Measurements from ENCODE around the gene NUBP2.

NUBP2 gene

GRCh38 chr16:1784977-1785845 is 2.5 kb downstream of the NUBP2 start:
- peaks cover 26% of the 10 kb centered on the region for H3K4me1 Mint-ChIP-seq
- ATAC-seq (no peak), DNase-seq (ENCODE audit: low spot score in 2 of 2) (no peak)
- peak overlapping the region; percentile 38 for H3K4me3 Mint-ChIP-seq
- no peaks in the 10 kb centered on the region for H3K9me3 Mint-ChIP-seq
- H3K27ac Mint-ChIP-seq, result peak overlapping the region; percentile 10
- peaks cover 46% of the 10 kb centered on the region for H3K36me3 Mint-ChIP-seq

GRCh38 chr16:1785846-1786170 is 3.0 kb downstream of the NUBP2 start:
- no peak for ATAC-seq
- H3K4me3 Mint-ChIP-seq, result no peak overlapping the region
- peaks cover 26% of the 10 kb centered on the region for H3K4me1 Mint-ChIP-seq
- H3K27ac Mint-ChIP-seq, result no peak overlapping the region
- H3K36me3 Mint-ChIP-seq, result peaks cover 44% of the 10 kb centered on the region
- peak in 1 of 2 donors; percentile 47 for DNase-seq (ENCODE audit: low spot score in 2 of 2)
- H3K9me3 Mint-ChIP-seq, result no peaks in the 10 kb centered on the region

- no peak for DNase-seq (ENCODE audit: low spot score in 2 of 2)
- H3K4me1 Mint-ChIP-seq, result peaks cover 20% of the 10 kb centered on the region
- no peak for ATAC-seq
- no peak overlapping the region for H3K27ac Mint-ChIP-seq
- no peak overlapping the region for H3K4me3 Mint-ChIP-seq
- H3K36me3 Mint-ChIP-seq, result peaks cover 39% of the 10 kb centered on the region
- H3K9me3 Mint-ChIP-seq, result no peaks in the 10 kb centered on the region
Measured at GRCh38 chr16:1786242-1787055, 3.7 kb downstream of the NUBP2 start.

- Mint-ChIP-seq H3K9me3 (no peaks in the 10 kb centered on the region), H3K27ac (no peak overlapping the region)
- ATAC-seq, result no peak
Measured at GRCh38 chr16:1787056-1787321, 4.2 kb downstream of the NUBP2 start.

GRCh38 chr16:1787322-1788094 is 4.7 kb downstream of the NUBP2 start:
- peaks cover 15% of the 10 kb centered on the region for H3K4me1 Mint-ChIP-seq
- DNase-seq (ENCODE audit: low spot score in 2 of 2), result no peak
- H3K27ac Mint-ChIP-seq, result no peak overlapping the region
- H3K9me3 Mint-ChIP-seq, result no peaks in the 10 kb centered on the region
- ATAC-seq, result no peak
- no peak overlapping the region for H3K4me3 Mint-ChIP-seq
- H3K36me3 Mint-ChIP-seq, result peaks cover 28% of the 10 kb centered on the region

More at GRCh38 chr16:1787056-1787321, 4.2 kb downstream of the NUBP2 start:
- Mint-ChIP-seq H3K4me1 (peaks cover 15% of the 10 kb centered on the region), H3K4me3 (no peak overlapping the region), H3K36me3 (peaks cover 33% of the 10 kb centered on the region)
- DNase-seq (ENCODE audit: low spot score in 2 of 2), result no peak

GRCh38 chr16:1788095-1788707 is 5.4 kb downstream of the NUBP2 start:
- Mint-ChIP-seq H3K4me1 (peaks cover 15% of the 10 kb centered on the region), H3K36me3 (peaks cover 24% of the 10 kb centered on the region), H3K27ac (no peak overlapping the region), H3K4me3 (no peak overlapping the region), H3K9me3 (no peaks in the 10 kb centered on the region)
- ATAC-seq, result no peak
- DNase-seq (ENCODE audit: low spot score in 2 of 2), result no peak

GRCh38 chr16:1788708-1789100 is 5.9 kb downstream of the NUBP2 start:
- DNase-seq (ENCODE audit: low spot score in 2 of 2), result no peak
- Mint-ChIP-seq H3K36me3 (peaks cover 24% of the 10 kb centered on the region), H3K9me3 (no peaks in the 10 kb centered on the region), H3K4me1 (peaks cover 15% of the 10 kb centered on the region), H3K27ac (peak overlapping the region; percentile 64), H3K4me3 (no peak overlapping the region)
- ATAC-seq, result no peak

DNA sequence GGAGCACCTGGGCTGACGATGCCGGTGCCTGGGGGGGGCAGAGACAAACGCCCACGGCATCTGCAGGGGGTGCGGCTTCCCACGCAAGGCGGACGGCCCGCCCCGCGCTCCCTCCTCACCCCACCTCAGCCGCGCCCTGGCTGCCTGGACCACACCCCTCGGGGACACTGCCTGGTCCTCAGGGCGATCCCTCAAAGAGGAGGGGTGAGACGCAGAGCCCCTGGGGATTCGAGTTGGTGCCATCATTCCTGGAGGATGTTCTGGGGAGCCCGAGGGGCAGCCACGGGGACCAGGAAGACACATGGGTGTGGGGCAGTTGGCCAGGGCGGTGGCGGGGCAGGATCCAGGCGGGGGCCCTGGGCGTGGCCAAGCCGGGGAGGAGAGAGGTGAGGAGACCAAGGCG is 6.9 kb downstream of the NUBP2 start:
- ATAC-seq, result no peak
- H3K4me1 Mint-ChIP-seq, result peaks cover 15% of the 10 kb centered on the region
- no peaks in the 10 kb centered on the region for H3K9me3 Mint-ChIP-seq
- H3K4me3 Mint-ChIP-seq, result no peak overlapping the region
- peak in 1 of 2 donors; percentile 48 for DNase-seq (ENCODE audit: low spot score in 2 of 2)
- H3K36me3 Mint-ChIP-seq, result peaks cover 24% of the 10 kb centered on the region
- H3K27ac Mint-ChIP-seq, result no peak overlapping the region

DNA sequence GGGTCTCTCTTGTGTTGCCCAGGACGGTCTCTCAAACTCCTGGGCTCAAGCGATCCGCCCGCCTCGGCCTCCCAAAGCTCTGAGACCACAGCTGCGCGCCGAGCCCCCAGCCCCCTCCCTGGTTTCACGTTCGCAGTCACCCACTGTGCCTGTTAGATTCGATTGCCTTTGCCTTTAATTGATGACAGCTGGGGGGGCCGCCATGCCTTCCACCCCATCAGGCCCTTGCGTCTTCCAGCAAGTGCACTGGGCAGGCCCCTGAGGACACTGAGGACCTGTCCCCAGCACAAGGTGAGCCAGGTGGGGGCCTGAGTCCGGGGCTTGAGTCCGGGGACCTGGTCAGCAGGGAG is 7.5 kb downstream of the NUBP2 start:
- Mint-ChIP-seq H3K4me3 (no peak overlapping the region), H3K4me1 (peaks cover 11% of the 10 kb centered on the region), H3K36me3 (peaks cover 19% of the 10 kb centered on the region), H3K9me3 (no peaks in the 10 kb centered on the region), H3K27ac (no peak overlapping the region)
- DNase-seq (ENCODE audit: low spot score in 2 of 2), result no peak
- no peak for ATAC-seq

DNA sequence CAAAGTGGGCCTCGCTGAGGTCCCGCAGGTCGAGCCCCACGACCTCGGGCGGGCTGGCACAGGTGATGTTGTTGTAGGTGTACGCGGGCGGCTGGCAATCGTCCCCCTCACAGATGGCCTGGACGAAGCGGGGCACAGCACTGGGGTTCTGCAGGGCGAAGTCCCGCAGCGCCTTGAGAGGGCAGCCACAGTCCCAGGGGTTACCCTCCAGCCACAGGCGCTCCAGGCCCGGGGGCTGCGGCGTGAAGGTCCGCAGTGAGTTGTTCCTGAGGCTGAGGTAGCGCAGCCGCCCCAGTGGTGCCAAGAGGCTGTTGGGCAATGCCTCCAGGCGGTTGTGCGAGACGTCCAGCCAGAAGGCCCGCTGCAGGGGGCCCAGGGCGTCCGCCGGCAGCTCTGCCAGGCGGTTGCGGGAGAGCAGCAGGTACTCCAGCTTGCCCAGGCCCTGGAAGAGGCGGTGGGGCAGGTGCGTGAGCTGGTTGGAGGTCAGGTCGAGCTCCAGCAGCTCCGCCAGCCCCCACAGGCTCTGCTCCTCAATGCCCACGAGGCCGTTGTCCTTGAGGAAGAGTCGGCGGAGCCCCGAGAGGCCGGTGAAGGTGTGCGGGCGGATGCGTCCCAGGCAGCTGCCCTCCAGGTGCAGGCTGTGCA is 8.0 kb downstream of the NUBP2 start:
- Mint-ChIP-seq H3K9me3 (no peaks in the 10 kb centered on the region), H3K4me1 (peaks cover 6% of the 10 kb centered on the region), H3K36me3 (peaks cover 14% of the 10 kb centered on the region), H3K4me3 (no peak overlapping the region), H3K27ac (no peak overlapping the region)
- DNase-seq (ENCODE audit: low spot score in 2 of 2), result no peak
- ATAC-seq, result no peak

DNA sequence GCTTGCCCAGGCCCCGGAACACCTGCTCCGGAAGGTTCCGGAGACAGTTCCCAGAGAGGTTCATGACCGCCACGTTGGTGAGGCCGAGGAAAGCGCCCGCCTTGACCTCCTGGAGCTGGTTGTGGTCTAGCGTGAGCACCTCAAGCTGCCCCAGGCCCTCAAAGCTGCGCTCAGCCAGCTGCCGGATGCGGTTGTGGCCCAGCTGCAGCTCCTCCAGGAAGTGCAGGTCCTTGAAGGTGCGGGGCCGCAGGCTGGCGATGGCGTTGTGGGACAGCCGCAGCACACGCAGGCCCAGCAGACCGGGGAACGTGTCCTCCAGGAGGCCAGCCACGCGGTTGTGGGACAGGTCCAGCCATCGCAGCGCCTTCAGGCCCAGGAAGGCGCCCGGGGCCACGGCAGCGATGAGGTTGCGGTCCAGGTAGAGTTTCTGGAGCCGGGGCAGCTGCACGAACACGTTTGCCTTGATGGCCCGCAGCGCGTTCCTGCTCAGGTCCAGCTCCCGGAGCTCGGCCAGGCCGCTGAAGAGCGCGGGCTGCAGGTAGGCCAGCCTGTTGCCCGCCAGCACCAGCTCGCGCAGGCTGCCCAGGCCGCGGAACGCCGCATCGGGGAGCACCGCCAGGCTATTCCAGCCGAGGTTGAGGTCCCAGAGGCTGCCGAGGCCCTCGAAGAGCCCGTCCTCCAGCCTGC is 8.6 kb downstream of the NUBP2 start:
- Mint-ChIP-seq H3K9me3 (no peaks in the 10 kb centered on the region), H3K4me1 (peaks cover 6% of the 10 kb centered on the region), H3K4me3 (no peak overlapping the region), H3K27ac (no peak overlapping the region), H3K36me3 (peaks cover 13% of the 10 kb centered on the region)
- peak in 1 of 2 donors; percentile 47 for DNase-seq (ENCODE audit: low spot score in 2 of 2)
- ATAC-seq, result no peak

GRCh38 chr16:1791943-1792812 is 9.4 kb downstream of the NUBP2 start:
- H3K4me3 Mint-ChIP-seq, result no peak overlapping the region
- no peak for ATAC-seq
- no peak overlapping the region for H3K27ac Mint-ChIP-seq
- no peak for DNase-seq (ENCODE audit: low spot score in 2 of 2)
- H3K4me1 Mint-ChIP-seq, result peaks cover 6% of the 10 kb centered on the region
- H3K36me3 Mint-ChIP-seq, result peaks cover 13% of the 10 kb centered on the region
- peaks cover 1% of the 10 kb centered on the region for H3K9me3 Mint-ChIP-seq

DNA sequence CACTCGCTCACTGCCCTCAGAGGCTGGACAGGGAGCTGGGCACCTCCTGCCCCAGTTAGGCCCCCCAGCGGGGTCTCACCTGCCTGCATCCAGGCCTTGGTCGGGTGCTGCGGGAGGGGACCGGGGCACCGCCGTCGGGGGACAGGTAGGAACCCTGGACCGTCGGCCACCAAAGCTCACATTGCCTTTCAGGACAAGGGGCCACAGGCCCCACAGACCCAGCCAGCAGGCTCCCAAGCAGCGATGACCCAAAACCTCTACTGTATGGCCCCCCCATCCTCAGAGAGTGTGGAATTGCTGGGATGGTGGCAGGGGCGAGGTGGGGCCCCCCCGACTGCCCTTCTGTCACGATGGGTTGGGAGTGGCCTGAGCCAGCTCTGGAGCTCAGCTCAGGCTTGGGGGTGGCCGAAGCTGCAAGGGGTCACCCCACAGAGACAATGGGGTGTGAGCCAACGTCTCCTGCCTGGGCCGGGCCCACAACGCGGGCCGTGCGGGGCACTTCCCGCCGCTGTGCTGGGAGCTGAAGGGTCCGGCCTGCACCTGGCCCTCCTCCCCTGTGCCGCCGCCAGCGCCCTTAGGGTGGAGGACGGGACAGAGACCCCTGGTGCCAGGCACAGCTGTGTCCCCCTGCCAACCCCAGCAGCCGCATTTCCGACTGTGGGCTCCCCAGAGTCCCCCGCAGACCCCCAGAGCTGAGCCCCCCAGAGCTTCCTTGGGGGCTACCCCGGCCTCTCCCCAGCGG is 10.2 kb downstream of the NUBP2 start:
- H3K36me3 Mint-ChIP-seq, result peaks cover 13% of the 10 kb centered on the region
- H3K9me3 Mint-ChIP-seq, result peaks cover 3% of the 10 kb centered on the region
- no peak overlapping the region for H3K27ac Mint-ChIP-seq
- peaks cover 6% of the 10 kb centered on the region for H3K4me1 Mint-ChIP-seq
- ATAC-seq (no peak), DNase-seq (ENCODE audit: low spot score in 2 of 2) (peak in 1 of 2 donors; percentile 47)
- H3K4me3 Mint-ChIP-seq, result no peak overlapping the region

Measured in stimulated activated effector memory CD8-positive, alpha-beta T cell treated with anti-CD3 and anti-CD28 coated beads, Interleukin-12 subunit alpha, Interleukin-12 subunit beta, amount 100 ng/mL, for 72 hours (primary cell).